HG03095 (cell line): ENCODE measurements around the gene BACH2.

Experiments used
- ATAC-seq: cut with Tn5 transposase; IDR thresholded peaks from one replicate; pipeline ENCODE4 v1.9.1; 2021; ENCODE audit warnings: moderate library complexity; ENCODE audit not compliant: unreplicated experiment

Gene BACH2

DNA sequence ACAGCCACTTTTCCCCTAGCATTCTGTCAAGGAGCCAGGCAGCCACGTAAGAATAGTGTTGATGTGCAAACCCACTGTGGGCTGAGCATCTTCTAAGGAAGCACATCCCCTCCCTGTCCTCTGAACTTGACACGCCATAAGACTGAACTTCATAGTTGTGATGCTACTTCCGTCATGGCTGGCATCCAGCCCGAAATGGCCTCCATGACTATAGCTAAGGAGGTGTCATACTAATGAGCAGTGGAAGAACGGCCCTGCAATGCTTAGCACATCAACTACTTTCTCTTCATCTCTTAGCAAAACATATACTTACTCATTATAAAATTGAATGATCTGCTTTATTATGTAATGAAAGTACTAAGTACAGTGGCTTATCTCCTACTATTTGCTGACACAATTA lies 292.1 kb downstream of the BACH2 start:
- no peak for ATAC-seq

DNA sequence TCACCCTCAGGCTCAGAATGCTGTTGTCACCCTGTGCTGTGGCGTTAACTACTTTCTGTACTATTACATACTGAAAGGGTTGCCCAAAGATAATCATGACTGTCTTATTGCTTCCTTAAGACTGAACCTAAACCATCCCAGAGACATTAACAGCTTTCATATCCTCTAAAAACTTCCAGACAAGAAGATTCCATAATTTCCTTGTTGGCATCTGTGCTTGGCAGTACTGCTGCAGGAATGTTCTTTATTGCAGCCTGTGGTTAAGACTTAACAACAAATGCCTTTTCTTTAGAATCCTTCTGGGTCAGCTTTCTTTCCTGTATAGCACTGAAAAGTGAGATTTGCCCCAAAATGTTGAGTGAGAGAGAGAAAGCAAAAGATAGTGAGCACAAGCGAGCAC lies 292.7 kb downstream of the BACH2 start:
- ATAC-seq = no peak

DNA sequence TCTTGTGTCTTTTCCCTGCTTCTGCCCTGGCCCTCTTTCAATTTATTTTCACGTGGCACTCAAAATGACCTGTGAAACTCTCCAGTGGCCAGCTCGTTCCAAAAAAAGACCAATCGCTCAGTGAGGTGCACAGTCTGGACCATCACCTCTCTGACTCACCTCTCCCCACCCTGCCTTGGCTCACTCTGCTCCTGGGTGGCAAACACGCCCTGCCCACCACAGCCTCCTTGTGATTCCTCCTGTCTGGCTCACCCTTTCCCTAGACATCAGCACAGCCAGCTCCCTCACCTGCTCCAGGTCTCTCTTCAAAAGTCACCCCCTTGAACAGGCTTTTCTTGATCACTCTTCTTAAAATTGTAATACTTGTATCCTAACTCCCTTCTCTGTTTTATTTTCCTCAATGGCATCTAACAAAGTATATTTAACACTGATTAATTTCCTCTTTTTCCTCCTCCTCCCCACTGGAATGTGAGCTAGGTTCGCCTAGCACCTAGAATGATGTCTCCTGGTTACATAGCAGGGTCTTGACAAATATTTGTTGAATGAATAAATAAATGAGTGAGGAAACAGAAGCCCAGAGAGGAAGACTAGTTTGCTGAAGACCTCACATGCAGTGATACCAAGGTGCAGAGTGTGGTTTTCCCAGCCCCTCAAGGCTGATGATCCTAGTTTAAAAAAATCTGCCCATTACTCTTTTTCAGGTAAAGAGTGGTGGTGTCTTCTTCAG lies 293.4 kb downstream of the BACH2 start:
- no peak for ATAC-seq

DNA sequence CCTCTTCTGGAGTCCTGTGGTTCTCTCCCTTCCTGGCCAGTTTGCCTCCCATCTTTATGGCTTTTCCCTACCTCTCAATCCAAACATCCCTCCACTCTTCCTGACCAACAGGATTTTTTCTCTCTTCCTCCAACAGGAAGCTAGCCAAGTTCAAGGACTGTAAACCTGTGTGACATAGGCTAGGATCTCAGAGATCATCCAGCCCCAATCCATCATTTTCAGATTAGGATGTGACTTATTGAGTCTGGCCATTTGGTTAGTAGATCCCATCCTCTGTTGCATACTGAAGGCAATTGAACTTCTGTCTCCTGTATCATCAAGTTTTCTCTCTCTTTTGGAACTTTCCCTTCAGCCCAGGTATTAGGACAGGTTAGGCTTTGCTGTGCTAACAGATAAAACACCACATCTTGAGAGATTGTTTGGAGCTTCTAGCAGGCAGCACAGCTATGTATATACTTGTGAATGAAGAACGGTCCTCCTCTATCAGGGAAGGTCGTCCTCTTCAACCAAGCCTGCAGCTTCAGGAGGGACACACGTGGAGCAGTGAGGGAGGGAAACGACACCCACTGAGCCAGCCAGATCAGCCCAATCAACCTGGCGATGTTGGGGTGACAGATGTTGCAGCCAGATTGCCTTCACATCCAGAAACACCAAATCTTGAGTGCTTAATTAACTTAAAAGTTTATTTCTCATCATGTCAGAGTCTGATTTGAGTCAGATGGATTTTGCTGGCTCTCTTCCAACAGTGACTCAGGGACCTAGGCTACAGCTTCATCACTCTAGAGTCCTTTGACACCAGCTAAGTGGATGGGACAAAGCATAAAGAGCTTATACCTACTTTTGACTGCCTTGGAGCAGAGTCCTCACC lies 295.5 kb downstream of the BACH2 start:
- no peak for ATAC-seq

DNA sequence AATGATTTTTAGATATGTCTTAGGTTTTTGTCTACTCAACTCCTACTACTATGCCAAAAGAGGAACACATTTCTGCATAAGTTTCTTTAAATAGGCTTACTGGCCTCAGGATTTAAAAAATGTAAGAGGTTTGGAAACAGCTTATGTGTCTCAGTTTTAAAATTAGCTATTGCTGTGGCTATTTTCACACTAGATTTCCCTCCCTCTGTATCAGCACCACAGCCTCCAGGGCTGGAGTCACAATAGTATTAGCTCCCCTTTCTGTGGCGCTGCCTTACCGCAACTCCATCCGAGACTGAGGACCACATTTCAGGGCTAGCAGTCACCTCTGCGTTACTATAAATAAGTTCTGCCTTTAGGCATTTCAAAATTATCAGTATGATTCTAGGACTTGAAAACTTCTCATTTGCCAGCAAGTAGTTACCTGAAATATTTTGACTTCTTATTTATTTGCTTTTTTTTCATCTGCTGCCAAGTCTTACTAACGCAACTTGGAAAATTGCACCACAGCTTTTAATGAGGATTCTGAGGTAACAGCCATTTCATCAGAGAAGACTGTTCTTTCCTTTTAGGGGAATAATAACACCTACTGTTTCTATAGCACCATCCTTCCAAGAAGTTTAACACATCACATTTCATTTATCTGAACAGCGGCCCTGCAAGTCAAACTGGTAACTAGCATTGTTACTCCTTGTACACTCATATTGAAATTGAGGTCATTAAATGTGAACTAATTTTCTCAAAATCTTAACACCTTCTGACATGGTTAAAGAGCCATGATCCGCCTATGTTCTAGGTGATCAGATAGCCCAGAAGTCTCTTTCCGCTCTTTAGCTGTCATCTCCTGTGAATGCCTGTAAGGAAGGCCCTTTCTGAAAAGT lies 296.5 kb downstream of the BACH2 start:
- no peak for ATAC-seq

DNA sequence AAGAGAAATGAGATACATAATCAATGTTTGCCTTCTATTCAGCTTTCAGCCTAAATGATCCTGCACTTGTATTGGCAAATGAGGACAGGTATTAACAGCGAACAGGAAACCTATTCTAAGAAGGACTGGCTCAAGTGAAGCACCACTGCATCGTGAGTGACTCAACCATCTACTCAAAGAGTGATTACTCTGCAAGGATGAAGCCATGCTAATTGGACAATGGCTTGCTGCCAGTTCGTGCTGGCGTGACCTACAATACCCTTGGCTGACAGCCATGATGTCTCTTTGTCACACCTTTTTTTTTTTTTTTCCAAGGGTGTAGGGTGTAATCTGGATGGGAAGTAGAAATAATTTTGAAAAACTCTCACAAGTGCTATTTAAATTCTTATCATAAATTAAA lies 297.5 kb downstream of the BACH2 start:
- ATAC-seq = no peak

DNA sequence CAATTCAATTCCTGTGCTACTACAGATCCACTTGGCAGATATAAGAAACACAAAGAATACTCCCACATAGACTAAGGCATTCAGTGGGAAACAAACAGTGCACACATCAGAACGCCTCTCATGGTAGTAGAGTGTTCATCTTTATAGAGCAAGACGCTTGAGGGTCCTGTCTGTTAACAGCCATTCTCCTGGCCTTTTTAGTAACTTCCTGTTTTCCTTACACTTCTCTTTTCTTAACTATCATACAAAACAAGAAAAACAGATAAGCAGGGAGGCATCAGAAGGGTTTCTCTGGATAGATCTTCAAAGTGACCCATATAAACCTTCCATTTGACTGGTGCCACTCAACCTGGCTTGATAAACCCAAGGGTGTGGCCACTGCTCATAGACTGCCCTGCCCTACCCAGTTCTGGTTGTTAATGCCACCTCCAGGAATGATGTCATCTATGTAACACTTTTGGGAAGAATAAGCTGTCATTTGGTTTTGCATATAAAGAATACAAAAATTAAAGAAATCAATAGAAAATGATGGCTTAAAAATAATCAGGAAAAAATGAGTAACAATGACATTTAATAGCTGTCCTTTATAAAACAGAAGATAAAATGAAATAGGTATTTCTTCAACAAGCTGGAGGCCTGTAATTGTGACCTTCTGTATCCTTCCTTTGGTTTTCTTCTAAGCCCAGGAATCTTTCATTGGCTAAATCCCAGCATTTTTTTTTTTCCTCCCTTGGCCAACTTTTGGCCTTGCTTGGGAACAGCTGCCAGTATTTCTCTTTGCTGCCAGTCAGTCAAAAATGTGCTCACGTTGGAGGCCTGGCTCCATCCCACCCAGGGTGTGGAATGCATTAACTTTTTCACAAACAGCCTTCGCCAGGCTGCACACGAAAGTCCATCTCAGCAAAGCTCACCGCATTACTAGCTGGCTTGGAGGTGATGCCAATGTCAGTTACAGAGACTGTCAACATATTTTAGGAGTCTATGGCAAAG lies 298.9 kb downstream of the BACH2 start:
- no peak for ATAC-seq

DNA sequence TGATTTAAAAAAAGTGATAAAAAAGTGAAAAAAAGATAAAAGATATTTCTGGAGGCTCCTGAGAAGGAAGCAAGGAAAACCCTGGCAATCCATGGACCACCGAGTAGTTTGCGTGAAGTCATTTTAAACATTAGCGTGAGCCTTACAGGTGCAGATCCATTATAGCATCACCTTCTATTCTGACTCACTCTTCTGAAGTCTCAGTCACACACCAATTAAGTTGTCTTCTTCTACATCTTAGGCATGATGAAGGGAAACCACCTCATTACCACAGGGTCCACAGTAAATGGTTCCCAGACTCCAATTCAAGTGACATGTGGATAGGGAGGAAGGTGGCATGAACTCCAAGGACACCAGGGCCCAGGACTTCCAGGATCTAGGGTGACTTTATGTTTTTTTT lies 303.2 kb downstream of the BACH2 start:
- ATAC-seq = no peak

DNA sequence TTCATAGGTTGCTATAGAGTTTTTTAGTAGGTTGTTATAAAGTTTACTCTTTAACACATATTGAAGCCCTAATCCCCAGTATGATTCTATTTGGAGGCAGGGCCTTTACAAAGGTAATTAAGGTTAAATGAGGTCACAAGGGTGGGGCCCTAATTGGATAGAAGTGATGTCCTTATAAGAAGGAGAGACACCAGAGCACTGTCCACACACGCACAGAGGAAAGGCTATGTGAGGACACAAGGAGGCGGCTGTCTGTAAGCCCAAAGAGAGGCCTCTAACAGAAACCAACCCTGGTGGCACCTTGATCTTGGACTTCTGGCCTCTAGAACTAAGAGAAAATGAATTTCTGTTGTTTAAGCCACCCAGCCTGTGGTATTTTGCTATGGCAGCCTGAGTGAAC lies 303.8 kb downstream of the BACH2 start:
- no peak for ATAC-seq

DNA sequence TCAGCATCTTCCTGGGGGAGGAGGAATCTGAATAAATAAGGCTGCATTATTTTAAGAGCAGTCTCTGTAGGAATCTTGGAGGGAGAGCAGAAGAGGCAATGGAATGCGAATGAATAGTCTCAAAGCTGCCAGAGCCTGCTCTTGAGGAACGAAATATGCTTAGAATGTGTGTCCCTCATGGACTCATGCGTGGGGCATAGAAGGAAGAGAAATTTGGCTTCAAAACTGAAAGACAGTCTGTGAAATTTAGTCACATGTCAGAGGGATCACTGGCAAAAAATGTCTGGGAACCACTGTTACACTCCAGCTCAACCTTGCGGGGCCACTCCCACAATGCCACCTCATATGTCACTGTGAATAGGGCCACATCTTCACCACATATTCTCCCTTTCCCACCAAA lies 306.9 kb downstream of the BACH2 start:
- ATAC-seq = no peak

DNA sequence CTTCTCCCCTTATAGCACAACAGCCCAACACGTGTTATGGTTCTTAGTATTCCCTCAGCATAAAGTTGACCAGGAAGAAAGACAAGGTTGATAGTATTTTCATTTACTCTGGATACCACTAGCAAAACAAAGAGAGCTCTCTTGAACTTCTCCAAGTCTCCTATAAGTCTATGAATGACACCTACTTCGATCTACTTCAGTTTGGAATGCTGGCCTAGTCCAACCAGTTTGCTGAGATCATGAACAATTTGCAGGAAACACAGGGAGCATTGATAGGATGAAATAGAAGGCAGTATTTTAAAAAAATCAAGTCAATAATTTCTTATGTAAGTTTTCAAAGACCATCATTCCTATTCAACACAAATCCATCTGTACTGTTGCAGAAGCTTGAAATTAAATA lies 308.8 kb downstream of the BACH2 start:
- no peak for ATAC-seq

DNA sequence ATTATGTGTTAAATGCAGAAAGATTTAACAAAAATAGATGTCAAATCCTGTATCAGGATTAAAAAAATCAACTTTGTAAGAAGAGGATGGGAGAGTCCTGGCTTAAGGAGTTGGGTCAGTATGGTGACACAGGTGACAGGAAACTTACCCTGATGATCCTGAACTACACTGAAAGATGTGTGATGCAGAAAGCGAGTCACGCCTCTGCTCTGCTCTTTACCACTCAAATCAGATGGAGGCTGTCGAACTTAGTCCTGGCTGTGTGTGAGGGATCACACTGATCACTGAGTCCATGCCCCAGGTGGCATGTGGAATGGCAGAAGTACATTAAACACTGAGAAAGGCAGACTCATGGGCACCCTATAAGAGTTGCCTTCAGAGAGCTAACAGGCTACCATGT lies 309.5 kb downstream of the BACH2 start:
- no peak for ATAC-seq

DNA sequence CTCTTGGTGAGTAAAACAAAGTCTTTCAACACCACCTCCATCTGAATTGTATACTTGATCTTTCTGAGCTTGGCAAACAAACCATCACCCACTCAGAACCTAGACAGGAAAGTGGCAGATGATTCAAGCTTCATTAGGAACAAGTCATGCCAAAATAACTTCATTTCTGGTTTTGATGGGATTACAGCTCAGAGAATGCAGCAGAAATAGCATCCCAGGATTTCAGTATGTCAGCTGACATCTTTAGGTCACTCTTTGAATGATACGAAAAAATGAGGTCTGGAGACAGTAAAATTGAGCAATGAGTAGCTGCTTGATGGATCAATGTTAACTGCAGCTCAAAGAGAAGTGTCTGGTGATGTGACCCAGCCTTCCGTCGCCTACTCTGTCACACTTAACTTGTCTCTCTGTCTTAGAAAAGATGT lies 310.0 kb downstream of the BACH2 start:
- no peak for ATAC-seq

DNA sequence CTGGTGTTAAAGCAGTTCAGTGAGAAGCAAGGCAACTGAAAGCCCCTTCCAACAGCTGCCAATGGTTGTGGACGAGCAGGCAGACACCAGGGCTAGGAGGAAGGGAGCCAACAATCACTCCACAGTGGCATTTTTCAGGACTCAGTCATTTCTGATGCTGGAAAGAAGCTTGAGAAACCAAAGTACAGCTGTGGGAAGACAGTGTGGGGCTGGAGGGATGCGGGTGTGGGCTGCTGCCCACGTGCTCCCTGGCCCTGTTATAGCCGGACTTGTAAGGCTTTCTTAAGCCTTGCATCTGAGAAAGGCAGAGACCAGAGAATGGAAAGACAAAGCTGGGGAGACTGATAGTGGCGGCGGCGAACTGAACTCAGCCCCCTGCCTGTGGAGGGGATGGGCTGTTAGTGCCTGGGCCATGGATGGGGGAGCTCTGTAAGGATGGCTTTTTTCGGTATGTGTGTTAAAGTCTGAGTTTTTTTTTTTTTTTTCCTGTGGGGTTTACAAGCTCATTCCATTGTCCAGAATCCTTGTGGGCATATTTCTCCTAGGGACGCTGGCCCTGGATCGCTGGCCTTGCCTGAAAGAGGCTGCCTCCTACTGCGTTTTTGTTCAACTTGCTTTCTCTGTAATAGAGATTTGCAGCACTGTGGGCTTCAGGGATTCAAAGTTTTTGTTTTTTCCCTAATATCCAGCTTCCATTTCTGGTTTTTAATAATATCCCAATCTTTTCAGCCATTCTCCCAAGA lies 310.7 kb downstream of the BACH2 start:
- no peak for ATAC-seq

DNA sequence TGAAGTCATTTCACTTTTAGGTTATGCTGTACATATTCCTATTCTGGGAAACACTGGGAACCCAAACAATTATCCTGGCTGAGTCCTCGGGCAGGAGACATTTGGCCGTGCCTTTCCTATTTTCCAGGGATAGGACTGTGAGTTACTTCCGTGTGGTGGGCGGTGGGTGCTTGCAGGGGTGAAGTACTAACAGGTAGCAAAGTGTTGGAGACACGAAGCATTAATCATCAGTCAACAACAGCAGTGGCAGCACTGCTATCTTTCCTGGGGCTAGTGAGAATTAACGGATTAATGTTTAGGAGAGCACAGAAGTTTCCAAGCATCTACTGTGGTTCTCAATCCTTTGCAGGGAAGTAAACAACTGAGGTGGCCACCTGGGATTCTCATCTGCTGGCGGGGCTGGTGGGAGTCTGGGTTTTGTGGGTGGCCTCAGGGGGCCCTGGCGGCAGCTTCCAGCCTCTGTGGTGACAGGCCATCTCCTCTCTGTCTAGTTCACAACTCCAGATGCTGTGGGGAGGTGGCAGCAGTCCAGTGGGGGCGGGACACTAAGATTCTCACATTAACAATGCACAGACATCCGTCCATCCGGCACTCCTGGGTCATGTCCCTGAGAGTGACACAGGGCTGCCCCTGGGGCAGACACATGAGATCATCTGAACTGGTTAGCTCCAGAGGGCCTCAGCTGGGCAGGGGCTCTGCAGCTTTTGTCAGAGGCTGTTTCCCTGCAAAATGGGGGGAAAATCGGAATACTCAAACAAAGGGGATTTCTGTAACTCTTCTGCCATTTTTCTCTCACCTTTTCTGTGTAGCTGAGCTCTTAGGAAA lies 311.5 kb downstream of the BACH2 start:
- ATAC-seq = no peak

DNA sequence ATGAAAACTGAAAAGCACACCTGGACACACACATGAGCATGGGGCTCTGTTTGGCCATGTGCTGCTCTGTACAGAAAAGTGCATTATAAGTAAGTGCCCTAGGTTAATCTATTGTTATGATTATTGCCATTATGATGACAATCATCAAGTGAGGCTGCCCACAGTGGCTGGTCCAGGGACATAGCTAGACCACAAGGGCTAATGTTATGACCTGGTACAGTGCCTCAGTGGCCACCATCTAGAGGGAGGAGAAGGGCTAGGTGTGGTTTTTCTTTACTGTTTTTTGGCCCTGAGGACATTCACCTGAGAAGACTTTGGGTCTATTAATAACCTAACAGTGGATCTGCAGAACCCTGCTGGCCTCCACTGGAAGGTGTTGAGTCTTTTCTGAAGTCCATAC lies 316.3 kb downstream of the BACH2 start:
- ATAC-seq = no peak

DNA sequence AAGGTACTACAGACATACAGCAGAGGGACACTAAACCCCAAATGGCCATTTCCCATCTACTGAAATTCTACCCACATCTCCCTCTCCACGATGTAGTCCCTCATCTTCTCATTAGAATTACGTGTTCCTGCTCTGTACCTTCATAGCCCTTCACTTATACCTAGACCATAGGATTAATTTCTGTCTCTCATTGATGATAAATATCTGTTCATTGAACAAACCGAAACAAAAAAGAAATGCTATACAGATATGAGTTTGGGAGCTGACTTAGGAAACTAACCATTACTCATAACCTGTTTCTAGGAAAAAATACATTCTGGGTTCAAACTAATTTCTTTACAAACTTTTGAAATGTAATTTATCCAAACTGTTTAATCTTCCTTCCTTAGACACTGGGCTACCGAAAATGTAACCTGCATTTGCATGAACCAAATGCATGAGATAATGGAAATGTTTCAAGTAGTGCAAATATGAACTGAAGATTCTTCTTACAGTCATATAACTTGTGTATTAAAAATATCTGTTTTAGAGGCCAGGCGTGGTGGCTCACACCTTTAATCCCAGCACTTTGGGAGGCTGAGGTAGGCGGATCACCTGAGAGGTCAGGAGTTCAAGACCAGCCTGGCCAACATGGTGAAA lies 317.0 kb downstream of the BACH2 start:
- ATAC-seq = no peak

DNA sequence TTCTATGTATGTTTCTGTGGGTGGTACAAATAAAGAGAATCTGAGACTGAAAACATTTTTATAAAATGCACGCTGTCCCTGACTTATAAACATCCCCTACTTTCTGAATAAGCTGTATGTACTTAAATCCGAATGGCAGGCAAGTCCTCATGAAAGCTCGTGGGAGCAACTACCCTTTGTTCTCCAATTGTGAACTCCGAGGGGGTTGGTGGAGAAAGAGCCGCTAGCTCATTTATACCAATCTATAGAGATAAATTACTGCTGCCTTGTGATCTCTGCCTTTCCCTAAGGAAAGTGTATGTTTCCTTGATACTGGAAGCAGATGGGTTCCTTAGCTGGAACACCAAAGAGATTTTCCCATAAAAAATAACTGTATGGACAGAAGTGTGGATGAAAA lies 317.9 kb downstream of the BACH2 start:
- no peak for ATAC-seq
